Measurements from ENCODE around the gene SRCAP.

- TF ChIP-seq CTCF (IDR thresholded peaks at IDR 0.05): no peak
- TF ChIP-seq EP300 (IDR thresholded peaks at IDR 0.05): no peak
These were observed 30.6 kb upstream of the SRCAP start for GRCh38 chr16:30668393-30668792.
